Hematopoietic multipotent progenitor cell treated with erythropoietin and hydrocortisone succinate and interleukin-3 and kit ligand, for 15 days (in vitro differentiated cells): ENCODE results near the gene DUSP15.
A peak's percentile ranks its signal among the peaks of the same experiment; 100 is the strongest.
"Not testable (repeated sequence)": the region's sequence is repeated elsewhere in the genome, so short reads cannot be mapped to it uniquely, and the experiment has no call there.

Experiments
- DNase-seq: peaks from one replicate; pipeline ENCODE4 v3.0.0-alpha.2; 2015; ENCODE audit warnings: low spot score

Gene DUSP15

GRCh38 chr20:31839782-31840487, 30.4 kb downstream of the DUSP15 start:
- DNase-seq = no peak

GRCh38 chr20:31838646-31839292, 31.6 kb downstream of the DUSP15 start:
- DNase-seq = no peak

GRCh38 chr20:31837896-31838397, 32.4 kb downstream of the DUSP15 start:
- DNase-seq = no peak

GRCh38 chr20:31836853-31837608, 33.3 kb downstream of the DUSP15 start:
- DNase-seq = no peak

GRCh38 chr20:31835977-31836852, 34.1 kb downstream of the DUSP15 start:
- no peak for DNase-seq

- no peak for DNase-seq
These were observed 34.8 kb downstream of the DUSP15 start for GRCh38 chr20:31835554-31835953.

- no peak for DNase-seq
These were observed 36.3 kb downstream of the DUSP15 start for GRCh38 chr20:31833931-31834521.

GRCh38 chr20:31833130-31833930, 37.0 kb downstream of the DUSP15 start:
- peak; percentile 59 for DNase-seq

- DNase-seq = no peak
These were observed 38.5 kb downstream of the DUSP15 start for GRCh38 chr20:31831771-31832306.

GRCh38 chr20:31831211-31831610, 39.1 kb downstream of the DUSP15 start:
- DNase-seq = no peak

- no peak for DNase-seq
These were observed 39.8 kb downstream of the DUSP15 start for GRCh38 chr20:31830406-31830981.

GRCh38 chr20:31829731-31830130, 40.6 kb downstream of the DUSP15 start:
- DNase-seq = no peak

GRCh38 chr20:31828016-31828415, 42.3 kb downstream of the DUSP15 start:
- DNase-seq = not testable (repeated sequence)

GRCh38 chr20:31827059-31827458, 43.3 kb downstream of the DUSP15 start:
- DNase-seq = no peak

GRCh38 chr20:31826074-31826473, 44.3 kb downstream of the DUSP15 start:
- no peak for DNase-seq

- DNase-seq = no peak
These were observed 45.6 kb downstream of the DUSP15 start for GRCh38 chr20:31824554-31825313.

GRCh38 chr20:31824125-31824485, 46.2 kb downstream of the DUSP15 start:
- no peak for DNase-seq

GRCh38 chr20:31823360-31824124, 46.8 kb downstream of the DUSP15 start:
- no peak for DNase-seq
